ENCODE measurements around the gene NUAK1. TPM values are rescaled to one million over a fixed set of nuclear protein-coding genes. Genes with fewer than 3 reads are reported as not detected.

Gene NUAK1
- total and polyA plus RNA-seq, 4 donors: 2.9 to 14.1 (median 9.2) TPM

DNA sequence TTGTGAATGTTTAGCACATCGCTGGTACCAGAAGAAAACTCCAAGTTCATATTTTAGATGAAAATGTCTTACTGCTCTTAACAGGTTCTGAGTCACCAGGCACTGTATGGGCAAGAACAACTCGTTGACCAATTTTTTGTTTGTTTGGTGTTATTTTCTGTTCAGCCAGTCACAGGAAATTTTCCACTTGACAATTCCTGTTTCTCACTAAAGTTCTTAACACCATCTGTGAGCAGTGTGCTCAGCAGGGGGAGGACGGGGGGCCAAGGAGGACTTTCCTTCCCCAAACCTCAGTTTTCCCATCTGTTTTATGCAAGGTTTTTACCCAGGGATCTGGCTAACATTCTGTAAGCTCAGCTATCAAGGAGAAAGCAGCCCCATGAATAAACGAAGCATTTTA is 3.0 kb downstream of the NUAK1 start:
- Histone ChIP-seq H3K36me3 (ENCODE audit: control insufficient read depth in 4 of 4, insufficient read depth in 4 of 4, low read length in 4 of 4) (peaks cover 0 to 4% (median under 1%) of the 10 kb centered on the region in 4 donors), H3K27ac (ENCODE audit: low read depth in 1 of 2, low read length in 1 of 2) (peak overlapping the region in 1 of 2 donors; percentile 83), H3K4me1 (ENCODE audit: control insufficient read depth in 5 of 5, insufficient read depth in 5 of 5, low read length in 5 of 5) (peaks cover 12 to 56% (median 26%) of the 10 kb centered on the region in 5 donors), H3K4me3 (no peak overlapping the region), H3K9me3 (ENCODE audit: control insufficient read depth in 4 of 4, insufficient read depth in 3 of 4, low read length in 3 of 4) (no peaks in the 10 kb centered on the region), H3K27me3 (ENCODE audit: control insufficient read depth in 3 of 3, insufficient read depth in 3 of 3, low read length in 2 of 3) (no peaks in the 10 kb centered on the region), H3K9ac (ENCODE audit: insufficient read depth in 1 of 2, low read length in 2 of 2) (no peak overlapping the region)
- no peak for ATAC-seq (ENCODE audit: insufficient read depth, low FRiP score)
- WGBS, 2 donors: 18 to 25% methylated on average over 4 of the region's 4 CpGs
- TF ChIP-seq, protein P1, sequence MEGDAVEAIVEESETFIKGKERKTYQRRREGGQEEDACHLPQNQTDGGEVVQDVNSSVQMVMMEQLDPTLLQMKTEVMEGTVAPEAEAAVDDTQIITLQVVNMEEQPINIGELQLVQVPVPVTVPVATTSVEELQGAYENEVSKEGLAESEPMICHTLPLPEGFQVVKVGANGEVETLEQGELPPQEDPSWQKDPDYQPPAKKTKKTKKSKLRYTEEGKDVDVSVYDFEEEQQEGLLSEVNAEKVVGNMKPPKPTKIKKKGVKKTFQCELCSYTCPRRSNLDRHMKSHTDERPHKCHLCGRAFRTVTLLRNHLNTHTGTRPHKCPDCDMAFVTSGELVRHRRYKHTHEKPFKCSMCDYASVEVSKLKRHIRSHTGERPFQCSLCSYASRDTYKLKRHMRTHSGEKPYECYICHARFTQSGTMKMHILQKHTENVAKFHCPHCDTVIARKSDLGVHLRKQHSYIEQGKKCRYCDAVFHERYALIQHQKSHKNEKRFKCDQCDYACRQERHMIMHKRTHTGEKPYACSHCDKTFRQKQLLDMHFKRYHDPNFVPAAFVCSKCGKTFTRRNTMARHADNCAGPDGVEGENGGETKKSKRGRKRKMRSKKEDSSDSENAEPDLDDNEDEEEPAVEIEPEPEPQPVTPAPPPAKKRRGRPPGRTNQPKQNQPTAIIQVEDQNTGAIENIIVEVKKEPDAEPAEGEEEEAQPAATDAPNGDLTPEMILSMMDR (IDR thresholded peaks at IDR 0.05; ENCODE audit: control extremely low read depth, extremely low read depth): no peak
- DNase-seq: no peak

GRCh38 chr12:106135075-106135474 is 3.7 kb downstream of the NUAK1 start:
- no peak overlapping the region for H3K4me3 ChIP-seq
- peaks cover 0 to 2% (median 0%) of the 10 kb centered on the region in 4 donors for H3K36me3 ChIP-seq (ENCODE audit: control insufficient read depth in 4 of 4, insufficient read depth in 4 of 4, low read length in 4 of 4)
- no peaks in the 10 kb centered on the region for H3K9me3 ChIP-seq (ENCODE audit: control insufficient read depth in 4 of 4, insufficient read depth in 3 of 4, low read length in 3 of 4)
- WGBS, 2 donors: 67 to 85% methylated on average over 6 of the region's 6 CpGs
- H3K9ac ChIP-seq (ENCODE audit: insufficient read depth in 1 of 2, low read length in 2 of 2): no peak overlapping the region
- H3K27ac ChIP-seq (ENCODE audit: low read depth in 1 of 2, low read length in 1 of 2): peak overlapping the region in 1 of 2 donors; percentile 83
- TF ChIP-seq, protein P1 (IDR thresholded peaks at IDR 0.05; ENCODE audit: control extremely low read depth, extremely low read depth): no peak
- ATAC-seq (ENCODE audit: insufficient read depth, low FRiP score) (no peak), DNase-seq (peak in 1 of 3 donors; percentile 62)
- no peaks in the 10 kb centered on the region for H3K27me3 ChIP-seq (ENCODE audit: control insufficient read depth in 3 of 3, insufficient read depth in 3 of 3, low read length in 2 of 3)
- peaks cover 10 to 49% (median 26%) of the 10 kb centered on the region in 5 donors for H3K4me1 ChIP-seq (ENCODE audit: control insufficient read depth in 5 of 5, insufficient read depth in 5 of 5, low read length in 5 of 5)

- Histone ChIP-seq H3K4me3 (no peak overlapping the region), H3K9ac (ENCODE audit: insufficient read depth in 1 of 2, low read length in 2 of 2) (no peak overlapping the region), H3K27me3 (ENCODE audit: control insufficient read depth in 3 of 3, insufficient read depth in 3 of 3, low read length in 2 of 3) (no peaks in the 10 kb centered on the region), H3K4me1 (ENCODE audit: control insufficient read depth in 5 of 5, insufficient read depth in 5 of 5, low read length in 5 of 5) (peaks cover 6 to 47% (median 31%) of the 10 kb centered on the region in 5 donors), H3K27ac (ENCODE audit: low read depth in 1 of 2, low read length in 1 of 2) (peak overlapping the region in 1 of 2 donors; percentile 62), H3K9me3 (ENCODE audit: control insufficient read depth in 4 of 4, insufficient read depth in 3 of 4, low read length in 3 of 4) (no peaks in the 10 kb centered on the region), H3K36me3 (ENCODE audit: control insufficient read depth in 4 of 4, insufficient read depth in 4 of 4, low read length in 4 of 4) (peaks cover 0 to 2% (median 0%) of the 10 kb centered on the region in 4 donors)
- DNase-seq (no peak), ATAC-seq (ENCODE audit: insufficient read depth, low FRiP score) (no peak)
- TF ChIP-seq, protein P1 (IDR thresholded peaks at IDR 0.05; ENCODE audit: control extremely low read depth, extremely low read depth): no peak
- 41 to 58% methylated on average over 3 of the region's 3 CpGs for WGBS, 2 donors
Measured at GRCh38 chr12:106134294-106134949, 4.3 kb downstream of the NUAK1 start.
